Liver (tissue), 3 donors: ENCODE measurements around the gene RNU2-63P.

Experiments used
- RAD21 ChIP-seq, 2 donors: IDR thresholded peaks; 2 replicates each; pipeline ENCODE4 v1.6.1; 2016; ENCODE audit warnings: antibody characterized with exemption in 2 of 2, mild to moderate bottlenecking in 2 of 2
- TF ChIP-seq, protein P1 (sequence below): fragments of 150-350 bp; IDR thresholded peaks from 2 replicates; pipeline ENCODE4 v1.5.1; 2017; ENCODE audit warnings: improper control_type of control experiment, low read depth, low read length; ENCODE audit not compliant: missing input control
- donor health status: healthy.
- donor health status: healthy.

DNA sequence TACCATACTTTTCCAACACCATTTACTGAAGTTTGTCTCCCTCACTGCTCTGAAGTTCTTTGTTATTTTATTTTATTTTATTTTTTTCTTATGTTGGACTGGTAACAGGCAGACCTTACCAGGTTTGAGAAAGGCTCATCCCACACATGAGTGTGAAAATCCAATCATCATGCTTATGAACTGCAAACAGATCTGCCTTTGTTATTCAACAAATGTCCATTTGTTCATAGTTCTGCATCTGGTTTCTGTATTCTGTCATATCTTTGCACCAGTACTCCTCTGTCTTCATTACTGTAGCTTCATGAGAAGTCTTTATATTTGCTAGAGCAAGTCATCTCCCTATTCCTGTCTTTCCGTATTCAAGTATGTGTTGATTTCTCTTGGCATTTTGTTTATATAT is 5.3 kb downstream of the RNU2-63P start:
- no peak for TF ChIP-seq RAD21 (IDR thresholded peaks at IDR 0.05)
- TF ChIP-seq, protein P1, sequence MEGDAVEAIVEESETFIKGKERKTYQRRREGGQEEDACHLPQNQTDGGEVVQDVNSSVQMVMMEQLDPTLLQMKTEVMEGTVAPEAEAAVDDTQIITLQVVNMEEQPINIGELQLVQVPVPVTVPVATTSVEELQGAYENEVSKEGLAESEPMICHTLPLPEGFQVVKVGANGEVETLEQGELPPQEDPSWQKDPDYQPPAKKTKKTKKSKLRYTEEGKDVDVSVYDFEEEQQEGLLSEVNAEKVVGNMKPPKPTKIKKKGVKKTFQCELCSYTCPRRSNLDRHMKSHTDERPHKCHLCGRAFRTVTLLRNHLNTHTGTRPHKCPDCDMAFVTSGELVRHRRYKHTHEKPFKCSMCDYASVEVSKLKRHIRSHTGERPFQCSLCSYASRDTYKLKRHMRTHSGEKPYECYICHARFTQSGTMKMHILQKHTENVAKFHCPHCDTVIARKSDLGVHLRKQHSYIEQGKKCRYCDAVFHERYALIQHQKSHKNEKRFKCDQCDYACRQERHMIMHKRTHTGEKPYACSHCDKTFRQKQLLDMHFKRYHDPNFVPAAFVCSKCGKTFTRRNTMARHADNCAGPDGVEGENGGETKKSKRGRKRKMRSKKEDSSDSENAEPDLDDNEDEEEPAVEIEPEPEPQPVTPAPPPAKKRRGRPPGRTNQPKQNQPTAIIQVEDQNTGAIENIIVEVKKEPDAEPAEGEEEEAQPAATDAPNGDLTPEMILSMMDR: no peak
